LNCAP (cell line): ENCODE data around the gene DISP2.

Experiments used
- CTCF ChIP-seq: fragments of 450-650 bp; IDR thresholded peaks from 2 replicates; pipeline ENCODE4 v1.5.1; 2017; ENCODE audit warnings: mild to moderate bottlenecking

DISP2 gene

GRCh38 chr15:40340740-40341400 lies 17.1 kb upstream of the DISP2 start, which contains the start of gene CCDC9B:
Gene CCDC9B, minus strand, starts transcription at chr15:40340939. Its CDS starts 120 bp downstream, at chr15:40340819.
- no peak for TF ChIP-seq CTCF

GRCh38 chr15:40342416-40343320 lies 15.4 kb upstream of the DISP2 start:
- TF ChIP-seq CTCF: no peak

- no peak for TF ChIP-seq CTCF
Observed at GRCh38 chr15:40343512-40343911, 14.5 kb upstream of the DISP2 start.

- TF ChIP-seq CTCF: no peak
Observed at GRCh38 chr15:40344217-40344616, 13.8 kb upstream of the DISP2 start.

GRCh38 chr15:40344631-40345120 lies 13.3 kb upstream of the DISP2 start:
- TF ChIP-seq CTCF: peak; percentile 85

- TF ChIP-seq CTCF: no peak
Observed at GRCh38 chr15:40345225-40345866, 12.7 kb upstream of the DISP2 start.

GRCh38 chr15:40345867-40346578 lies 12.0 kb upstream of the DISP2 start:
- no peak for TF ChIP-seq CTCF
